GM23338 (cell line): Measurements from ENCODE around the gene DCST1. TPM values are rescaled to one million over a fixed set of nuclear protein-coding genes. Genes with fewer than 3 reads are reported as not detected.

ENCODE experiments used
- ATAC-seq: fragments of 200-7000 bp; cut with Tn5 transposase; 3 replicates; pipeline ENCODE4 v1.9.1; 2020
- DNase-seq: peaks from one replicate; pipeline ENCODE4 v3.0.0-alpha.2; 2015; ENCODE audit warnings: low spot score
- H2AFZ ChIP-seq: fragments of 200-600 bp; sonication (generic); 2 replicates; pipeline ENCODE4 v1.8.0; 2016; ENCODE audit warnings: antibody characterized with exemption, mild to moderate bottlenecking, moderate library complexity
- H3F3A ChIP-seq: fragments of 200-600 bp; sonication (generic); replicated peaks from 2 replicates; pipeline ENCODE4 v1.8.0; 2017; ENCODE audit warnings: antibody characterized with exemption, mixed run types, low read depth
- H3K27ac ChIP-seq: fragments of 200-600 bp; sonication (generic); 2 replicates; pipeline ENCODE4 v1.6.1; 2016; ENCODE audit warnings: low read depth
- H3K27me3 ChIP-seq: fragments of 200-600 bp; sonication (generic); 2 replicates; pipeline ENCODE4 v1.8.0; 2016; ENCODE audit warnings: mild to moderate bottlenecking, mixed run types, moderate library complexity; ENCODE audit not compliant: insufficient read depth
- H3K36me3 ChIP-seq: fragments of 200-600 bp; sonication (generic); 2 replicates; pipeline ENCODE4 v1.8.0; 2016; ENCODE audit warnings: mild to moderate bottlenecking; ENCODE audit not compliant: insufficient read depth
- H3K4me1 ChIP-seq: fragments of 200-600 bp; sonication (generic); 2 replicates; pipeline ENCODE4 v1.8.0; 2016; ENCODE audit warnings: mild to moderate bottlenecking, moderate library complexity; ENCODE audit not compliant: insufficient read depth
- H3K4me2 ChIP-seq: fragments of 200-600 bp; sonication (generic); 2 replicates; pipeline ENCODE4 v1.7.1; 2017; ENCODE audit warnings: mixed run types
- H3K4me3 ChIP-seq: fragments of 200-600 bp; sonication (generic); 2 replicates; pipeline ENCODE4 v1.6.1; 2016; ENCODE audit warnings: mixed run types
- H3K79me2 ChIP-seq: fragments of 200-600 bp; sonication (generic); replicated peaks from 2 replicates; pipeline ENCODE4 v1.8.0; 2017; ENCODE audit warnings: mild to moderate bottlenecking; ENCODE audit not compliant: insufficient read depth
- H3K9me2 ChIP-seq: fragments of 200-600 bp; sonication (generic); 2 replicates; pipeline ENCODE4 v1.8.0; 2017; ENCODE audit not compliant: insufficient read depth
- H4K20me1 ChIP-seq: fragments of 200-600 bp; sonication (generic); replicated peaks from 2 replicates; pipeline ENCODE4 v1.8.0; 2017; ENCODE audit warnings: mild to moderate bottlenecking; ENCODE audit not compliant: insufficient read depth
- H3K27ac Mint-ChIP-seq: 2 replicates; pipeline ENCODE4 v1.8.0; 2020; ENCODE audit warnings: inconsistent platforms, mild to moderate bottlenecking, moderate library complexity, mixed read lengths
- H3K27me3 Mint-ChIP-seq: 3 replicates; pipeline ENCODE4 v1.8.0; 2022; ENCODE audit warnings: low read depth, mild to moderate bottlenecking, moderate library complexity, mixed read lengths, inconsistent platforms; ENCODE audit not compliant: insufficient read depth, poor library complexity
- H3K36me3 Mint-ChIP-seq: 3 replicates; pipeline ENCODE4 v1.8.0; 2021; ENCODE audit warnings: low read depth, mild to moderate bottlenecking, inconsistent platforms, moderate library complexity, mixed read lengths
- H3K4me1 Mint-ChIP-seq: 3 replicates; pipeline ENCODE4 v1.8.0; 2020; ENCODE audit warnings: mild to moderate bottlenecking, inconsistent platforms, mixed read lengths
- H3K4me3 Mint-ChIP-seq: 3 replicates; pipeline ENCODE4 v1.8.0; 2021; ENCODE audit warnings: moderate library complexity, mild to moderate bottlenecking, inconsistent platforms, mixed read lengths
- H3K9me3 Mint-ChIP-seq: 3 replicates; pipeline ENCODE4 v1.8.0; 2020; ENCODE audit warnings: moderate library complexity, mild to moderate bottlenecking, inconsistent platforms, mixed read lengths
- CTCF ChIP-seq, 2 experiments: fragments of 200-600 bp in 1 of 2; sonication (generic) in 1 of 2; conservative IDR thresholded peaks; 2 replicates each; pipeline versions ENCODE4 v1.5.1 to v1.6.1; 2016 to 2017; ENCODE audit warnings: antibody characterized with exemption in 2 of 2, low read depth in 2 of 2, mild to moderate bottlenecking in 2 of 2, moderate library complexity in 1 of 2
- ETS1 ChIP-seq: IDR thresholded peaks from 2 replicates; pipeline ENCODE4 v1.6.1; 2016; ENCODE audit warnings: antibody characterized with exemption
- EZH2 ChIP-seq: fragments of 200-600 bp; sonication (generic); IDR thresholded peaks from one replicate; pipeline ENCODE4 v1.8.0; 2017; ENCODE audit warnings: antibody characterized with exemption, mild to moderate bottlenecking, low read depth; ENCODE audit not compliant: unreplicated experiment
- EZH2phosphoT487 ChIP-seq: fragments of 200-600 bp; sonication (generic); IDR thresholded peaks from one replicate; pipeline ENCODE4 v1.8.1; 2018; ENCODE audit warnings: antibody characterized with exemption; ENCODE audit not compliant: unreplicated experiment
- JUNB ChIP-seq: IDR thresholded peaks from one replicate; pipeline ENCODE4 v1.6.1; 2016; ENCODE audit warnings: antibody characterized with exemption; ENCODE audit not compliant: unreplicated experiment
- NANOG ChIP-seq: IDR thresholded peaks from 2 replicates; pipeline ENCODE4 v1.6.1; 2016; ENCODE audit warnings: antibody characterized with exemption, borderline replicate concordance
- POLR2AphosphoS5 ChIP-seq: IDR thresholded peaks from 2 replicates; pipeline ENCODE4 v1.6.1; 2016; ENCODE audit warnings: antibody characterized with exemption, low read depth
- REST ChIP-seq: IDR thresholded peaks from one replicate; pipeline ENCODE4 v1.6.1; 2018; ENCODE audit warnings: antibody characterized with exemption; ENCODE audit not compliant: unreplicated experiment
- ZNF114 ChIP-seq: fragments of 250-450 bp; sonication (Bioruptor Pico); IDR thresholded peaks from 2 replicates; pipeline ENCODE4 v1.5.0; 2020; ENCODE audit warnings: mild to moderate bottlenecking, moderate library complexity
- ZNF331 ChIP-seq: fragments of 250-450 bp; sonication (Bioruptor Pico); IDR thresholded peaks from 2 replicates; pipeline ENCODE4 v1.5.0; 2020; ENCODE audit warnings: low read depth, mild to moderate bottlenecking, moderate library complexity
- ZNF462 ChIP-seq: fragments of 250-450 bp; sonication (Bioruptor Pico); IDR thresholded peaks from 2 replicates; pipeline ENCODE4 v1.5.0; 2020; ENCODE audit warnings: mild to moderate bottlenecking, moderate library complexity
- polyA plus RNA-seq: library from polyadenylated mRNA; unstranded; fragments of >200 nt; fragmentation: Nextera tagmentation; extraction: Ambion mirVana; gene quantifications from 2 replicates; pipeline ENCODE4 v1.2.1, GENCODE V29; 2016
- total RNA-seq: library from RNA; depleted of rRNA; stranded (reverse); fragments of >200 nt; shearing (Covaris generic); gene quantifications from 2 replicates; pipeline ENCODE4 v1.2.3, GENCODE V29; 2014

The DCST1 gene
- total and polyA plus RNA-seq, 2 experiments from 2014 or later = not detected

GRCh38 chr1:155083052-155083541 lies 49.5 kb downstream of the DCST1 start:
- no peaks in the 10 kb centered on the region for H3K36me3 ChIP-seq
- peaks cover 64% of the 10 kb centered on the region for H3K27me3 ChIP-seq
- H3K4me2 ChIP-seq = no peak overlapping the region
- no peaks in the 10 kb centered on the region for H3K9me3 Mint-ChIP-seq
- no peak overlapping the region for H3K27ac ChIP-seq
- ATAC-seq (no peak), DNase-seq (no peak)
- H3K36me3 Mint-ChIP-seq = no peaks in the 10 kb centered on the region; the same call in 2 of the 3 replicates
- H3K4me3 Mint-ChIP-seq = peak overlapping the region; percentile 67; the same call in 2 of the 3 replicates
- peaks cover 47% of the 10 kb centered on the region for H3K4me1 Mint-ChIP-seq
- peak overlapping the region; percentile 83; the same call in 1 of the 2 replicates for H3K4me3 ChIP-seq
- peaks cover 27% of the 10 kb centered on the region for H3K4me1 ChIP-seq
- H3K27me3 Mint-ChIP-seq = peaks cover 77% of the 10 kb centered on the region
- no peak for TF ChIP-seq EZH2phosphoT487
- TF ChIP-seq REST = no peak
- no peak for TF ChIP-seq ZNF114
- no peak for TF ChIP-seq EZH2
- TF ChIP-seq NANOG = no peak
- TF ChIP-seq POLR2AphosphoS5 = no peak
- no peak for TF ChIP-seq CTCF (conservative IDR thresholded peaks at IDR 0.05; ENCODE audit: low read depth in 2 of 2)
- TF ChIP-seq ZNF462 = no peak
- TF ChIP-seq JUNB = no peak
- no peak for TF ChIP-seq ZNF331
- no peak for TF ChIP-seq ETS1
- no peak overlapping the region for H2AFZ ChIP-seq
- H3F3A ChIP-seq = peaks cover 18% of the 10 kb centered on the region; the same call in 1 of the 2 replicates
- H3K79me2 ChIP-seq = no peaks in the 10 kb centered on the region
- peaks cover 6% of the 10 kb centered on the region; the same call in 1 of the 2 replicates for H4K20me1 ChIP-seq
- H3K9me2 ChIP-seq = no peaks in the 10 kb centered on the region
- H3K27ac Mint-ChIP-seq = no peak overlapping the region
